Aorta (tissue), 5 donors: ENCODE data around the gene ACOX3. TPM values are rescaled to one million over a fixed set of nuclear protein-coding genes. Genes with fewer than 3 reads are reported as not detected.

Source experiments
- ATAC-seq: fragments of 200-7000 bp; cut with Tn5 transposase; one replicate; pipeline ENCODE4 v1.9.1; 2022; ENCODE audit warnings: moderate library complexity; ENCODE audit not compliant: low FRiP score
- DNase-seq, 2 donors: peaks; one replicate each; pipeline ENCODE4 v3.0.0-alpha.2; 2020
- H3K27ac ChIP-seq, 2 donors: one replicate each; pipeline ENCODE4 v1.5.1; 2013; ENCODE audit warnings: low read length in 2 of 2, mild to moderate bottlenecking in 2 of 2, moderate library complexity in 2 of 2, control low read depth in 1 of 2, inconsistent platforms in 1 of 2, low read depth in 1 of 2
- H3K27me3 ChIP-seq, 2 donors: one replicate each; pipeline ENCODE4 v1.6.1; 2013; ENCODE audit warnings: control low read depth in 1 of 2, low read length in 1 of 2, mild to moderate bottlenecking in 1 of 2, moderate library complexity in 1 of 2; ENCODE audit not compliant: insufficient read depth in 2 of 2, control insufficient read depth in 1 of 2
- H3K36me3 ChIP-seq, 2 donors: one replicate each; pipeline ENCODE4 v1.6.1; 2013; ENCODE audit warnings: control low read depth in 1 of 2, low read length in 1 of 2, mild to moderate bottlenecking in 1 of 2; ENCODE audit not compliant: insufficient read depth in 2 of 2, control insufficient read depth in 1 of 2
- H3K4me1 ChIP-seq, 2 donors: one replicate each; pipeline ENCODE4 v1.6.1; 2013; ENCODE audit warnings: low read length in 2 of 2, control low read depth in 1 of 2, mild to moderate bottlenecking in 1 of 2, moderate library complexity in 1 of 2; ENCODE audit not compliant: insufficient read depth in 2 of 2, control insufficient read depth in 1 of 2
- H3K4me3 ChIP-seq, 2 donors: one replicate each; pipeline ENCODE4 v1.5.1; 2013; ENCODE audit warnings: low read length in 2 of 2, control low read depth in 1 of 2, mild to moderate bottlenecking in 1 of 2
- H3K9me3 ChIP-seq: one replicate; pipeline ENCODE4 v1.6.1; 2013; ENCODE audit warnings: mild to moderate bottlenecking, low read length; ENCODE audit not compliant: control insufficient read depth
- WGBS, 2 donors: extraction: QIAGEN DNeasy Blood & Tissue Kit; methylation state at CpG; one replicate each; pipeline ENCODE4 v1.1.7; 2013; 5-methylcytosine and 5-hydroxymethylcytosine counted together
- intact Hi-C, 2 donors: fragments of 100-400 bp; cut with DNase I; formaldehyde crosslinking; loops; one replicate each; pipeline versions ENCODE4 v1.14.2 to v1.15.0; 2022
- polyA plus RNA-seq, 2 donors: library from polyadenylated mRNA; stranded (reverse); fragments of 200-250 nt; gene quantifications; one replicate each; pipeline ENCODE4 v1.2.3, GENCODE V29; 2013
- total RNA-seq, 2 donors: library from RNA; stranded (reverse); fragmentation: NEBNext Ultra II Directional; extraction: Animal tissue kit (Norgen Biotek cat#: 25700); gene quantifications; one replicate each; pipeline ENCODE4 v1.2.1, GENCODE V29; 2021
- donor health status: healthy with polysubstance abuse.
- donor health status: Bipolar disorder and iron deficiency.
- donor health status: DM: no; HTN: no; CAD: no.
- donor health status: DM: no; HTN: no; CAD: no.
- donor health status: DM: yes; HTN: yes; CAD: no.

The ACOX3 gene
- total and polyA plus RNA-seq, 4 donors = 26.3 to 43.7 (median 35.6) TPM

- 88 to 89% methylated on average over 6 of the region's 6 CpGs for WGBS, 2 donors
- peak; percentile 29 to 36 for DNase-seq
- Histone ChIP-seq H3K36me3 (no peaks in the 10 kb centered on the region), H3K4me1 (no peaks in the 10 kb centered on the region), H3K4me3 (no peak overlapping the region), H3K27ac (no peak overlapping the region), H3K9me3 (no peaks in the 10 kb centered on the region), H3K27me3 (no peaks in the 10 kb centered on the region)
- intact Hi-C loops = loop anchor here in 1 of 2 donors (10.0 kb wide), 1 partner anchor 67 kb away; the partner anchor contains the start of gene HTRA3
- no peak for ATAC-seq
Measured at GRCh38 chr4:8331575-8331955, 109.0 kb downstream of the ACOX3 start.

- H3K9me3 ChIP-seq = no peaks in the 10 kb centered on the region
- peak; percentile 49 to 55 for DNase-seq
- H3K27ac ChIP-seq = no peak overlapping the region
- H3K4me3 ChIP-seq = no peak overlapping the region
- WGBS, 2 donors = 14 to 26% methylated on average over 15 of the region's 15 CpGs
- no peaks in the 10 kb centered on the region for H3K4me1 ChIP-seq
- peak; percentile 47 for ATAC-seq
- no peaks in the 10 kb centered on the region for H3K36me3 ChIP-seq
- intact Hi-C loops = loop anchor here in 1 of 2 donors (10.0 kb wide), 1 partner anchor 66 kb away; the partner anchor contains the start of gene HTRA3
- no peaks in the 10 kb centered on the region for H3K27me3 ChIP-seq
Measured at GRCh38 chr4:8330821-8331574, 109.5 kb downstream of the ACOX3 start.

GRCh38 chr4:8329859-8330761 is 110.4 kb downstream of the ACOX3 start:
- Histone ChIP-seq H3K36me3 (no peaks in the 10 kb centered on the region), H3K4me3 (no peak overlapping the region), H3K9me3 (no peaks in the 10 kb centered on the region), H3K27ac (no peak overlapping the region), H3K4me1 (no peaks in the 10 kb centered on the region), H3K27me3 (no peaks in the 10 kb centered on the region)
- DNase-seq (peak; percentile 48 to 68), ATAC-seq (peak; percentile 30)
- 41 to 48% methylated on average over 20 of the region's 20 CpGs for WGBS, 2 donors
- intact Hi-C loops = loop anchor here in 1 of 2 donors (10.0 kb wide), 1 partner anchor 65 kb away; the partner anchor contains the start of gene HTRA3

GRCh38 chr4:8329560-8329858 is 111.0 kb downstream of the ACOX3 start:
- H3K4me1 ChIP-seq = no peaks in the 10 kb centered on the region
- DNase-seq (no peak), ATAC-seq (no peak)
- H3K36me3 ChIP-seq = no peaks in the 10 kb centered on the region
- H3K9me3 ChIP-seq = no peaks in the 10 kb centered on the region
- intact Hi-C loops = no loop called here
- no peak overlapping the region for H3K4me3 ChIP-seq
- no peaks in the 10 kb centered on the region for H3K27me3 ChIP-seq
- WGBS, 2 donors = 22 to 24% methylated on average over 6 of the region's 6 CpGs
- no peak overlapping the region for H3K27ac ChIP-seq

DNA sequence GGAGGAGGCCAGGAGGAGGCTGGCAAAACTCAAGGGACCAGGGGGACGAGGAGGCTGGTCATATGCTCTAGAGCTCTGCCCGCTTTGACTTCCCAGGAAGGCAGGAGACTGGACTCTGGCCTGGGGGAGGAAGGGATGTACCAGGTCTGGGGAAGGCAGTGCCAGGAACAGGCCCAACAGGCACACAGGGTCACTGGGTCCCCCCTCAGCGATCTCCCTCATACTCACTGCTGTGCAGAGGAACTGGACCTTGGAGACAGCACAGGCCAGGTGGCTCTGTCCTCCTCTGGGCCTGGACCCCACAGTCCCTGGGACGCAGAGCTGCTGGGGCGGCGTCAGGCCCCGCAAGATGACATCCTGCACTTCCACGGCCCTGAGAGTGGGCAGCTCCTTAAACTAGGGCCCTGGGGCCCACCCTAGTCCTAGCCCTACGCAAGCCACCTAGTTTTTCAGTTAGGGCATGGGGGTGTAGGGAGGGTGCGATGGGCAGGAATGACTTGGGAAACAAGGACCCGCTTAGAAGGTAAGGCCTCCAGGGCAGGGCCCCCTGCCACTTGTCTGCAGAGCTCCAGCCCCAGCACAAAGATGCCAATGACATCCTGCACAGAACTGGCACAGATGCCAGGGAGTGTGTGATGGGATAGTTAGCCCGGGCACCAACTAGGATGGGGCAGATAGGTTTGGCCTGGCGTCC is 111.5 kb downstream of the ACOX3 start:
- no peaks in the 10 kb centered on the region for H3K36me3 ChIP-seq
- H3K27me3 ChIP-seq = no peaks in the 10 kb centered on the region
- no peak overlapping the region for H3K4me3 ChIP-seq
- DNase-seq (peak; percentile 29 to 68), ATAC-seq (peak; percentile 20)
- intact Hi-C loops = no loop called here
- WGBS, 2 donors = 73 to 76% methylated on average over 13 of the region's 13 CpGs
- H3K4me1 ChIP-seq = no peaks in the 10 kb centered on the region
- H3K9me3 ChIP-seq = no peaks in the 10 kb centered on the region
- H3K27ac ChIP-seq = no peak overlapping the region

DNA sequence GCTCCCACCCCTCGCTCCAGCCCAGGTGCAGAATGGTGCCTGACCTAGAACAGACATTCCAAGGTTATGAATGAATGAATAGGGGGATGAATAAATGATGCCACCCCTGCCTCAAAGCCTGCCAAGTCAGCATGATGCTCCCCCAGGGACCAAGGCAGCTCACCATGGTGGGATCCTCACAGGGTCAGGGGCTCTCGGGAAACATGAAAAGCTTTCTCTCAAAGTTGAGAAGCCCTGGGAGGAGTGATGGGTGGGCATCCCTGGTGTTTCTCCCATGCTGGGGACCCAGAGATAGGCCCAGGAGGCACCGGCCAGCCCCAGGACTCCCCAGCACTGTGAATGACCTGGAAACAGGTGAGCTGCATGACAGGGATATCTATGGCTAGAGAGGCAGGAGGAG is 112.1 kb downstream of the ACOX3 start:
- no peaks in the 10 kb centered on the region for H3K27me3 ChIP-seq
- no peak overlapping the region for H3K27ac ChIP-seq
- ATAC-seq = no peak
- no peaks in the 10 kb centered on the region for H3K9me3 ChIP-seq
- H3K36me3 ChIP-seq = no peaks in the 10 kb centered on the region
- H3K4me3 ChIP-seq = no peak overlapping the region
- H3K4me1 ChIP-seq = no peaks in the 10 kb centered on the region
- DNase-seq = peak in 1 of 2 donors; percentile 15
- WGBS, 2 donors = 96 to 97% methylated on average over 3 of the region's 3 CpGs
- intact Hi-C loops = no loop called here

- no peak overlapping the region for H3K27ac ChIP-seq
- DNase-seq (no peak), ATAC-seq (no peak)
- H3K27me3 ChIP-seq = no peaks in the 10 kb centered on the region
- intact Hi-C loops = no loop called here
- H3K36me3 ChIP-seq = no peaks in the 10 kb centered on the region
- no peaks in the 10 kb centered on the region for H3K9me3 ChIP-seq
- H3K4me1 ChIP-seq = no peaks in the 10 kb centered on the region
- H3K4me3 ChIP-seq = no peak overlapping the region
Measured at GRCh38 chr4:8326206-8326605, 114.3 kb downstream of the ACOX3 start.

- Histone ChIP-seq H3K27me3 (no peaks in the 10 kb centered on the region), H3K4me3 (no peak overlapping the region), H3K36me3 (no peaks in the 10 kb centered on the region), H3K27ac (no peak overlapping the region), H3K9me3 (no peaks in the 10 kb centered on the region), H3K4me1 (no peaks in the 10 kb centered on the region)
- ATAC-seq = no peak
- intact Hi-C loops = no loop called here
- WGBS, 2 donors = 38 to 45% methylated on average over 8 of the region's 8 CpGs
- DNase-seq = peak; percentile 33 to 47
Measured at GRCh38 chr4:8325291-8325973, 115.1 kb downstream of the ACOX3 start.
